ENCODE results near the gene C9orf153.

GRCh38 chr9:86238861-86239770 is 20.3 kb downstream of the C9orf153 start:
- TF ChIP-seq CTCF (conservative IDR thresholded peaks at IDR 0.05; ENCODE audit: low read depth, low read length) (peak; percentile 39; the same call in 1 of the 2 replicates), EZH2phosphoT487 (IDR thresholded peaks at IDR 0.05; ENCODE audit: borderline replicate concordance, low read length) (no peak)

Data from PC-3 (cell line).